IMR-90 (cell line): ENCODE data around the gene NFAT5. TPM values are rescaled to one million over a fixed set of nuclear protein-coding genes. Genes with fewer than 3 reads are reported as not detected.

Source experiments
- ATAC-seq: fragments of 200-7000 bp; cut with Tn5 transposase; 2 replicates; pipeline ENCODE4 v1.9.1; 2020; ENCODE audit warnings: low read depth, mild to moderate bottlenecking, moderate library complexity
- BruUV-seq: library from RNA; stranded (reverse); fragments of 400-500 nt; replicated peaks from 2 replicates; lab custom pipeline; 2021; lab: Mats Ljungman, UMichigan
- CTCF ChIA-PET: fragments of 300-600 bp; formaldehyde crosslinking; extraction: SDS; loops from one replicate; lab custom pipeline; 2021; ENCODE audit warnings: antibody characterized with exemption; lab: Yijun Ruan, JAX
- POLR2A ChIA-PET: fragments of 300-600 bp; sonication (Branson Sonifier 250); formaldehyde crosslinking; loops from one replicate; lab custom pipeline; 2022; ENCODE audit warnings: antibody characterized with exemption; ENCODE audit not compliant: unreplicated experiment; lab: Charles Lee
- DNase-seq: peaks from one replicate; pipeline ENCODE4 v3.0.0; 2013
- H2AFZ ChIP-seq: replicated peaks from 2 replicates; pipeline ENCODE3; 2013; ENCODE audit warnings: low read length, mild to moderate bottlenecking; ENCODE audit not compliant: poor library complexity
- H2AK5ac ChIP-seq: 2 replicates; pipeline ENCODE4 v1.6.1; 2013; ENCODE audit warnings: low read depth, low read length, inconsistent platforms
- H2AK9ac ChIP-seq: replicated peaks from 2 replicates; pipeline ENCODE3; 2013; ENCODE audit warnings: mild to moderate bottlenecking, low read depth, low read length, moderate library complexity; ENCODE audit not compliant: poor library complexity
- H2BK120ac ChIP-seq: 2 replicates; pipeline ENCODE4 v1.6.1; 2013; ENCODE audit warnings: low read depth, low read length, inconsistent platforms
- H2BK15ac ChIP-seq: 3 replicates; pipeline ENCODE4 v1.6.1; 2013; ENCODE audit warnings: low read depth, low read length, inconsistent platforms
- H2BK20ac ChIP-seq: 2 replicates; pipeline ENCODE4 v1.6.1; 2013; ENCODE audit warnings: low read depth, mild to moderate bottlenecking, inconsistent platforms, low read length, moderate library complexity
- H2BK5ac ChIP-seq: 2 replicates; pipeline ENCODE4 v1.6.1; 2013; ENCODE audit warnings: mild to moderate bottlenecking, low read depth, low read length, inconsistent platforms; ENCODE audit not compliant: poor library complexity, severe bottlenecking
- H3K14ac ChIP-seq: replicated peaks from 2 replicates; pipeline ENCODE4 v1.6.1; 2013; ENCODE audit warnings: low read depth, low read length, inconsistent platforms
- H3K18ac ChIP-seq: 2 replicates; pipeline ENCODE4 v1.6.1; 2013; ENCODE audit warnings: low read depth, low read length, control low read depth
- H3K23ac ChIP-seq: 2 replicates; pipeline ENCODE4 v1.6.1; 2013; ENCODE audit warnings: low read depth, low read length, inconsistent platforms
- H3K27ac ChIP-seq: 2 replicates; pipeline ENCODE4 v1.5.1; 2013; ENCODE audit warnings: mild to moderate bottlenecking, control low read depth, low read length; ENCODE audit not compliant: insufficient read depth
- H3K27me3 ChIP-seq: 2 replicates; pipeline ENCODE4 v1.6.1; 2013; ENCODE audit warnings: low read length; ENCODE audit not compliant: control insufficient read depth, insufficient read depth
- H3K36me3 ChIP-seq: 2 replicates; pipeline ENCODE4 v1.6.1; 2013; ENCODE audit warnings: low read length, mixed read lengths; ENCODE audit not compliant: control insufficient read depth, insufficient read depth
- H3K4ac ChIP-seq: 2 replicates; pipeline ENCODE4 v1.6.1; 2013; ENCODE audit warnings: low read depth, low read length, inconsistent platforms
- H3K4me1 ChIP-seq: 2 replicates; pipeline ENCODE4 v1.6.1; 2013; ENCODE audit warnings: low read length, mixed read lengths; ENCODE audit not compliant: control insufficient read depth, insufficient read depth
- H3K4me2 ChIP-seq: 2 replicates; pipeline ENCODE4 v1.6.1; 2013; ENCODE audit warnings: low read depth, mild to moderate bottlenecking, control low read depth, low read length, moderate library complexity
- H3K4me3 ChIP-seq: 2 replicates; pipeline ENCODE4 v1.5.1; 2013; ENCODE audit warnings: low read depth, mild to moderate bottlenecking, control low read depth, low read length, moderate library complexity; ENCODE audit not compliant: insufficient read depth
- H3K56ac ChIP-seq: 2 replicates; pipeline ENCODE4 v1.6.1; 2013; ENCODE audit warnings: low read length, inconsistent platforms; ENCODE audit not compliant: insufficient read depth; ENCODE audit errors: extremely low read depth
- H3K79me1 ChIP-seq, 2 experiments: 2 replicates each; pipeline ENCODE4 v1.6.1; 2013; ENCODE audit warnings: low read length in 2 of 2, inconsistent platforms in 1 of 2, low read depth in 1 of 2
- H3K9ac ChIP-seq: 2 replicates; pipeline ENCODE4 v1.6.1; 2013; ENCODE audit warnings: low read depth, low read length, control low read depth
- H3K9me1 ChIP-seq: 2 replicates; pipeline ENCODE4 v1.6.1; 2013; ENCODE audit warnings: low read length, inconsistent platforms; ENCODE audit not compliant: insufficient read depth
- H3K9me3 ChIP-seq: 2 replicates; pipeline ENCODE4 v1.6.1; 2013; ENCODE audit warnings: low read length; ENCODE audit not compliant: control insufficient read depth, insufficient read depth
- H4K20me1 ChIP-seq: 2 replicates; pipeline ENCODE4 v1.6.1; 2013; ENCODE audit warnings: low read length, inconsistent platforms; ENCODE audit not compliant: insufficient read depth
- H4K5ac ChIP-seq: 2 replicates; pipeline ENCODE4 v1.6.1; 2013; ENCODE audit warnings: mild to moderate bottlenecking, low read depth, low read length, control low read depth
- H4K8ac ChIP-seq, 2 experiments: 2 replicates each; pipeline ENCODE4 v1.6.1; 2013; ENCODE audit warnings: low read depth in 2 of 2, low read length in 2 of 2, control low read depth in 1 of 2, inconsistent platforms in 1 of 2
- H4K91ac ChIP-seq: 2 replicates; pipeline ENCODE4 v1.6.1; 2013; ENCODE audit warnings: low read depth, low read length, inconsistent platforms; ENCODE audit not compliant: insufficient read depth
- RCOR1 ChIP-seq: IDR thresholded peaks from 2 replicates; pipeline ENCODE4 v1.6.1; 2012; ENCODE audit warnings: mild to moderate bottlenecking, low read length, improper control_type of control experiment; ENCODE audit not compliant: insufficient replicate concordance
- SMC3 ChIP-seq: fragments of 150-350 bp; IDR thresholded peaks from 2 replicates; pipeline ENCODE4 v1.6.1; 2016; ENCODE audit warnings: low read depth, mild to moderate bottlenecking, antibody characterized with exemption, low read length, moderate library complexity
- WGBS, 2 experiments: methylation state at CpG; one replicate each; pipeline versions ENCODE4 v1.1.5 to v1.1.7; 2013; ENCODE audit warnings: missing lambda C conversion rate in 2 of 2; ENCODE audit not compliant: insufficient read length in 1 of 2; ENCODE audit errors: extremely low coverage in 2 of 2; 5-methylcytosine and 5-hydroxymethylcytosine counted together
- dilution Hi-C: fragments of 300-500 bp; cut with HindIII; formaldehyde crosslinking; loops from one replicate; pipeline ENCODE4 v1.14.3; 2018; ENCODE audit warnings: low sequenced_read_pairs; ENCODE audit not compliant: unreplicated experiment
- in situ Hi-C: fragments of 300-500 bp; cut with MboI; formaldehyde crosslinking; loops from 3 replicates; pipeline ENCODE4 v1.14.3; 2019; ENCODE audit warnings: low sequenced_read_pairs, inconsistent platforms, mixed read lengths
- intact Hi-C: fragments of 100-400 bp; cut with micrococcal nuclease; formaldehyde crosslinking; loops from 2 replicates; pipeline ENCODE4 v1.10.0; 2022
- polyA plus RNA-seq, 3 experiments: library from polyadenylated mRNA; depleted of rRNA; stranded (reverse); fragments of >200 nt; gene quantifications; 2 replicates each; pipeline ENCODE4 v1.2.3, GENCODE V29; 2012; ENCODE audit warnings: low replicate concordance in 1 of 3
- total RNA-seq: library from RNA; depleted of rRNA; stranded (reverse); fragments of >200 nt; gene quantifications from 2 replicates; pipeline ENCODE4 v1.2.3, GENCODE V29; 2012

NFAT5 gene
- total and polyA plus RNA-seq, 2 of the 4 experiments (the other 2 are of a cell fraction), result 10.9 to 20.1 TPM

GRCh38 chr16:69522041-69522578 lies 43.7 kb upstream of the NFAT5 start:
- H3K36me3 ChIP-seq, result no peaks in the 10 kb centered on the region
- H2AK9ac ChIP-seq, result no peak overlapping the region
- H3K4ac ChIP-seq, result no peak overlapping the region
- no peak overlapping the region; a peak in 1 of 4 replicates for H4K8ac ChIP-seq
- ChIA-PET CTCF (no interaction called here), POLR2A (no interaction called here)
- no peak overlapping the region for H3K4me3 ChIP-seq
- no peak overlapping the region; the same call in 1 of the 2 replicates for H4K5ac ChIP-seq
- no peak overlapping the region; the same call in 1 of the 2 replicates for H2BK20ac ChIP-seq
- H3K27ac ChIP-seq, result no peak overlapping the region
- dilution Hi-C loops (no loop called here), in situ Hi-C loops (no loop called here), intact Hi-C loops (no loop called here)
- H3K14ac ChIP-seq, result no peak overlapping the region
- ATAC-seq, result no peak
- H2AK5ac ChIP-seq, result peak overlapping the region; percentile 70
- no peak overlapping the region for H3K9ac ChIP-seq
- WGBS, 2 experiments, result 100% methylated on average over 1 of the region's 5 CpGs; no CpG with 5 or more reads in 1 of the 2 experiments
- H4K20me1 ChIP-seq, result no peaks in the 10 kb centered on the region
- no peaks in the 10 kb centered on the region for H3K27me3 ChIP-seq
- no peak for DNase-seq
- TF ChIP-seq SMC3 (no peak), RCOR1 (no peak)
- H2BK15ac ChIP-seq, result no peak overlapping the region; the same call in 2 of the 3 replicates
- H3K18ac ChIP-seq, result no peak overlapping the region; the same call in 1 of the 2 replicates
- peaks cover 7% of the 10 kb centered on the region; the same call in 1 of the 2 replicates for H3K4me1 ChIP-seq
- H2BK5ac ChIP-seq, result peak overlapping the region; percentile 57
- no peak overlapping the region for H3K23ac ChIP-seq
- no peaks in the 10 kb centered on the region for H3K9me1 ChIP-seq
- H3K9me3 ChIP-seq, result no peaks in the 10 kb centered on the region
- H2AFZ ChIP-seq, result peak overlapping the region; percentile 24
- no TSS peak for BruUV-seq
- H4K91ac ChIP-seq, result 0 out of 2 replicates have a peak overlapping the region, but pooled peaks have one; percentile 8
- H3K79me1 ChIP-seq, result no peaks in the 10 kb centered on the region
- H2BK120ac ChIP-seq, result no peak overlapping the region
- 0 out of 2 replicates have a peak overlapping the region, but pooled peaks have one; percentile 10 for H3K56ac ChIP-seq
- H3K4me2 ChIP-seq, result no peak overlapping the region
